NCI-H2196 (cell line): ENCODE measurements around the gene NUP54.

Source experiments
- DNase-seq: peaks from one replicate; lab custom pipeline; 2025; ENCODE audit not compliant: unreplicated experiment; lab: John Stamatoyannopoulos, UW

Gene NUP54

GRCh38 chr4:76147454-76148141 is 599 bp downstream of the NUP54 start:
- peak; percentile 59 for DNase-seq

DNA sequence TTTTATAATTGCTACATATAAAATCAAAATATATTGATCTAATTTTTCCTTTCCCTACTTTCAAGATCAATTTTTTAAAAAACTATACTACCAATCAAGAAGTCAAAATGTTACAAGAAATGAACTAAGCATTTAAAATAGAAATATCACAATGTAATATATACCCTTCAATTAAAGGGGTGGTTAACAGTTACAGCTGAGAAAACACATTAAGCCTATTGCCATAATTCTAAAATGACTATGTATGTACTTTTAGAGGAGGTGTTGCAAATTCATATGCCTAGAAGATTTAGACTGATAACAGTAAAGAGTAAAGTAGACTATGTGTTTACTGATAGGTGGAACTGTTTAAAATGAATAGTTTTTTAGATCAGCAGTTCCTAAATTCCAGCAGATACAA is 3.7 kb downstream of the NUP54 start:
- DNase-seq: no peak

GRCh38 chr4:76141241-76141640 is 7.0 kb downstream of the NUP54 start:
- DNase-seq: no peak

GRCh38 chr4:76127754-76128153 is 20.4 kb downstream of the NUP54 start:
- DNase-seq: no peak

DNA sequence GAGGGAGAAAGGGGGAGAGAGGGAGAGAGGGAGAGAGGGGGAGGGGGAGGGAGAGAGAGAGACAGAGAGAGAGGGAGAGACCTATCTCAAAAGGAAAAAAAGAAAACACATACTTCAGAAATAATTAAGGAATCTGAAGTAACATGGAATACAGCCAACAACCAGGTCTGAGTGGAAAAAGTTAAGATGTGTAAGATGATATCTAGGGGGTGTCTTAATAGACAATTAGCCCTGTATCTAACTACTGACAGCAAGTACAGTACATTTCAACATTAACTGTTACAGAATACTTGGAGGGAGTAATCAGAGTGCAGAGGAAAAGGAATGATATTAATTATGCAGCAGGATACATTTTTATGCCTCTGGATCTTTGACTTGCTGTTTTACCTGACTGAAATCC is 22.4 kb downstream of the NUP54 start:
- DNase-seq: no peak

DNA sequence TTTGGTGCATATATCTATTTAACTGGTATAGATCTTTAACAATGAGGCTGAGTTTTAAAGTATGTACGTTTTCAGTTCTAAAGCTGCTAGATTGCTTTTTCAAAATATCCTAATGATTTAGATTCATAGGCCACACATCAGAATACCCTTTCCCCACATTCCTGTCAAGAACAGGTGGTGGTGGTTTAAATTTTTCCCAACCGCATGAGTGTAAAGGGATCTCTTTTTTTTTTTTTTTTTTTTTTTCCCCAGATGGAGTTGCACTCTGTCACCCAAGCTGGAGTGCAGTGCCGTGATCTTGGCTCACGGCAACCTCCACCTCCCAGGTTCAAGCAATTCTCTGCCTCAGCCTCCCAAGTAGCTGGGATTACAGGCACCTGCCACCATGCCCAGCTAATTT is 28.0 kb downstream of the NUP54 start:
- no peak for DNase-seq

GRCh38 chr4:76117536-76117935 is 30.7 kb downstream of the NUP54 start:
- no peak for DNase-seq

DNA sequence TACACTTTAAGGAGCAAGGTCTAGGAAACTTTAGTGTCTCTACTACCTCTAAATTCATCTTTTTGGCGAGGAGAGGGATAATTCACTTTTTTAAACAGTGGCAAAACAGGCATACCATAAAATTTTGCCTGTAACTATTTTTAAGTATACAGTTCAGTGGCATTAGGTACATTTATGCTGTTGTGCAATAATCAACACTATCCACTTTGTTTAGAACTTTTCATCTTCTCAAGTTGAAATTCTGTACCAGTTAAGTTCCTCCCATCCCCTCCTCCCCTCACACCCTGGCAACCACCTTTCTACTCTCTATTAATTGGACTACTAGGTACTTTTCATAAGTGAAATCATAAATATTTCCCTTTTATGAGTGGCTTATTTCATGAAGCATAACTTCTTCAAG is 31.4 kb downstream of the NUP54 start:
- no peak for DNase-seq

- no peak for DNase-seq
Observed at GRCh38 chr4:76108467-76109181, 39.6 kb downstream of the NUP54 start.

DNA sequence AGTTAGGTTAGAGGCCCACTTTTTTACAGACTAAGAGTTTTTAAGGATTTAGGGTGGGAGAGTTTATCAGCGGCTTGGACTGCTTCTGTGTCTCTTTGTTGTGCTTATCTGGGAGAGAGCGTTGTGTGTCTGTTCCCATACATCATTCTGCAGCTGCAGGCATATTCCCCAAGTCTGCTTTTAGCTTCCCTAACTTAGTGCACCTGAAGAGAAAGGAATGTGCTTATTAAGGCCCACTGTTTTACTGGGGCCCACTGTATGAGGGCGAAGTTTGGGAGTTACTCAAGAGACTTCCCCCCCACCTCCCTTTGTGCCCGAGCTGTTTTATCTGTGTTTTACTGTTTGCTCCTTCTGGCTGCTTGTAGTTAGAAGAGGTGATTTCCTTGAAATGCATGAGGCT is 41.8 kb downstream of the NUP54 start:
- no peak for DNase-seq

- no peak for DNase-seq
Observed at GRCh38 chr4:76105652-76106051, 42.5 kb downstream of the NUP54 start.

GRCh38 chr4:76096076-76096475 is 52.1 kb downstream of the NUP54 start:
- DNase-seq: no peak

DNA sequence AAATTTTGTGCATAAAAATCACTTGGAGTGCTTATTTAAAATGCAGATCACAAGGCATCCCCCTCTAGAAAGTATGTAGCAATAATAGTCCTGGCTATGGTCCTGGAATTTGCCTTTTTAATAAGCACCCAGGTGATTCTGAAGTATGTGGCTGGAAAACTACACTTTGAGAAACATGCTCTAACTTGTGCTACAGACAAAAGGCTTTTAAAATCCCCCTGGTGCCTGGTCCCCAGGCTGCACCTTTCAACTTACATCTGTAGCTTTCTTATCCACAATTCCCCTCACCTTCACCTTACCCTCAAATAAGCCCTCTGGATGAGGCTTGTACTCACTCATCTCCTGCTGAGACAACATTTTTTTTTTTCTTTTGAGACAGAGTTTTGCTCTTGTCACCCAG is 52.6 kb downstream of the NUP54 start:
- no peak for DNase-seq

GRCh38 chr4:76091052-76091451 is 57.1 kb downstream of the NUP54 start:
- DNase-seq: no peak

DNA sequence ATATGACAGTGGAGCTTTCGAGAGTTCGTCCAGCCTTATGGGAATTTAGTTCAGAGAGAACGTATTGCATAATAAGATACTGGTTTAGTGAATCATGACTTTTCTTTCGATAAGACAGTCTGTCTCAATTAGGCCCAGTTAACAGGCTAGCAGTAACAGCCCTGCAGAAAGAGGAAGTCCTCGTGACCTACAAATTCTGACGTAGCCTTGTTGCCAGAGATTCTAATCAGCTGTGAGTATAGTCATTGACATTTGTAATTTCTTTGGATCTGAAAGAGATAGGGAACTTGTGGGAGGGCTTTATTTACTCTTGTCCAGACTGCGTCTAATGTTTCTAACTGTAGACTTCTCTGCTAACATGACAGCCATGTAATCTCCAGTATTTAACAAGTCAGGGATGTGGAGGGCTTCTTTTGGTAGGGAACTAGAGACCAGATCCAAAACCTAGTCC is 57.9 kb downstream of the NUP54 start:
- DNase-seq: peak; percentile 14

DNA sequence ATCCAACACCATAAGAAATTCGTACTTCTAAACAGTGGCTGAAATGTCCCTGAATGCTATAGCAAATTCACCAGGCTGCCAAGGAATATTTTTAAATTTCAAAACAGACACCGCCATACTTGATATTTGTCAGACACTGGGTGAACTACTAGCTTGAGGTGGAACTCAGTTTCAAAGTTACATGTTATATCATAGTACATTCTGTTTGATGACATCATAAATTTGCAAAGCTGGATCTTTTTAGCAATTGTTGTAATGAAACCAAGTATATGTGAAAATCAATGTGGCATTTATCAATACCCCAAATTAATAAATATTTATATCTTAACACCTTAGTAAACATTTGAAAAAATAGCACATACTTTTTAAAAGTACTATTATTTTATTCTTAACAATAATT is 59.5 kb downstream of the NUP54 start:
- no peak for DNase-seq

DNA sequence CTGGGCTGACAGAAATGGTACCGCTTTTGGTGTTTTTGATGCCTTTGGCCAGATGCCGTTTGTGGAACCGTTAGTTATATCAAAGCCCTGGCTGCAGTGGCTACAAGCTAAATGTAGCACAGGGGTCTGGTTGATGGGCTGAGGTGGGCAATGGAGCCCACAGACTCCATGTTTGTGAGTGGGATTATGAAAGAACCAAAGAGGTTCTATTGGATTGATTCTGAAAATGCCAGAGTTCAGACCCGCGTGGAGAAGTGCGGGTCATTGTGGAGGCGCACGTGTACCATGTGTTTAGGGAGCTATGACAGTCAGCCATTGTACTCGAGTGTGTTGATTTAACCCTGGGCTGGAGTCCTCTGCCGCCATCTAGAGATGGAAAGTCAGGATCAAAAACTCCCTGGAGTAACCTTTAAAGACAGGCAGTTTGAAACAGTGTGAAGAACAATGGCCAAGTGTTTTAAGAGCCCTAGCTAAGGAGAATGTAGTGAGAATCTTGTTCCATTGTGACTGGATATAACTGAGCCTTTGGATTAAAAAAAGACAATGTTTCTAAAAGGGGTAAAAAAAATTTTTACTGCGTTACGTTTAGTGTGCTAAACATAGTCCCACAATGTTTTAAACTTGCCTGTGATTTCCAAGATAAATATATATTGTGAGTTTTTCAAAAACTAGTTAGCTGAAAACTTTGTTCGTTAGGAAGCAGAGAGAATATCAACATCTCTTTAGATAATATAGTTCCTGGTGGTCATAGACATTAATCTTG is 61.0 kb downstream of the NUP54 start:
- DNase-seq: peak; percentile 5

GRCh38 chr4:76084542-76084941 is 63.7 kb downstream of the NUP54 start:
- no peak for DNase-seq

- DNase-seq: no peak
Observed at GRCh38 chr4:76083386-76083988, 64.7 kb downstream of the NUP54 start.

- DNase-seq: no peak
Observed at GRCh38 chr4:76078033-76078613, 70.1 kb downstream of the NUP54 start.

DNA sequence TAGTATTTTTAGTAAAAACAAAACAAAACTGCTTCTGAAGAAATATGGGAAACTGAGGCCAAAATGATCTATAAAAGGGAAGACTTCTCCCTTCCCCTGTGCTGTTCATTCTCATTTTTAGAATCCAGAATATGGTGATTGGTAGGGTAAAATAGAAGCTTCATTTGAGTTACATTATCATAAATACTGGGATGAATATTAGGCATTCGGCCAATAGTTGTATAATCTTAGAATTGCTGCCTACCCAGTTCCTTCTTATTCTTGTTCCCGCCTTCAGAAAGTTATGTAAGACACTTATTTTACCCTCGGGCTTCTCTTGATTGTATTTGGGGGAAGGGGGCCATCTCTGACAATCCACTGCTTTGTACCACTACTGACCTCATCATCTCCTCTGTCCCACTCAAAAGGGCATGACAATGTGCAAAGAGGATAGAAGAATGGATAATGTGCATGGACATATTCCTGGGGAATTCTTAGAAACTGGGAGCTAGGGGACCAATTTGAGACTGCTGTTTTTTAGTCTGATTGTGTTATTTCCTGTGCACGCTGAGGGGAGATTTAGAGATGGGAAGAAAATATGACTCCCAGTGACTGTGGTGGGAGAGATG is 73.1 kb downstream of the NUP54 start:
- no peak for DNase-seq
